ENCODE data around the gene TOP3B.

DNA sequence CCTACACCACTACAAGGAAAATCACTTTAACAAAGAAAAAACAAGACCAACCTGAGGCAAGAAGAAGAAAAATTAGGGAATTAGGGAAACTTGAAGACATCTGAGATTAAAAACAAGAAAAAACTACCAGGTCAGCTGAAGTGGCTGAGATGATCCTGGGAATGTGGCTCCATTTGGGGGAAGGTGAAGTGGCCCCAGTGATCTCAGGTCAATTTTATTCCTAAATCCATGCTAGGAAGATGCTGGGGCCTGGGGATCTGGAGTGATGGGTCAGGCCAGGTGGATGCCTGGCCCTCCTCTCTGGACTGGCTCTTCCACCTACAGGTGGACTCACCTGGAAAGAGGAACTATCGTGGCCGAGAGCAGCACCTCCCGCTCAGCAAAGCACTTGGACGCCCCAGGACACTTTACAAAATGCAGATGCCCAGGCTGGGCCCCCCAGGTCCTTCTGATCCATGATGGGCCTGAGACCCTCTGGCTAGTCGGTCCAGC, 6.7 kb downstream of the TOP3B start:
- TF ChIP-seq CTCF (IDR thresholded peaks at IDR 0.05) (no peak), POLR2A (IDR thresholded peaks at IDR 0.05) (no peak), EP300 (IDR thresholded peaks at IDR 0.05) (no peak), POLR2AphosphoS5 (IDR thresholded peaks at IDR 0.05) (no peak)
